Stimulated activated CD4-positive, alpha-beta T cell treated with anti-CD3 and anti-CD28 coated beads, Interleukin-1b, Interleukin-23, amount 100 ng/mL, for 24 hours (primary cell): Measurements from ENCODE around the gene TMTC4.
"Not testable (repeated sequence)": the region's sequence is repeated elsewhere in the genome, so short reads cannot be mapped to it uniquely, and the experiment has no call there.

Source experiments
- DNase-seq, 4 experiments: peaks; one replicate each; pipeline ENCODE4 v3.0.0-alpha.2; 2020; ENCODE audit warnings: low read depth in 4 of 4, low spot score in 1 of 4

TMTC4 gene, protein sequence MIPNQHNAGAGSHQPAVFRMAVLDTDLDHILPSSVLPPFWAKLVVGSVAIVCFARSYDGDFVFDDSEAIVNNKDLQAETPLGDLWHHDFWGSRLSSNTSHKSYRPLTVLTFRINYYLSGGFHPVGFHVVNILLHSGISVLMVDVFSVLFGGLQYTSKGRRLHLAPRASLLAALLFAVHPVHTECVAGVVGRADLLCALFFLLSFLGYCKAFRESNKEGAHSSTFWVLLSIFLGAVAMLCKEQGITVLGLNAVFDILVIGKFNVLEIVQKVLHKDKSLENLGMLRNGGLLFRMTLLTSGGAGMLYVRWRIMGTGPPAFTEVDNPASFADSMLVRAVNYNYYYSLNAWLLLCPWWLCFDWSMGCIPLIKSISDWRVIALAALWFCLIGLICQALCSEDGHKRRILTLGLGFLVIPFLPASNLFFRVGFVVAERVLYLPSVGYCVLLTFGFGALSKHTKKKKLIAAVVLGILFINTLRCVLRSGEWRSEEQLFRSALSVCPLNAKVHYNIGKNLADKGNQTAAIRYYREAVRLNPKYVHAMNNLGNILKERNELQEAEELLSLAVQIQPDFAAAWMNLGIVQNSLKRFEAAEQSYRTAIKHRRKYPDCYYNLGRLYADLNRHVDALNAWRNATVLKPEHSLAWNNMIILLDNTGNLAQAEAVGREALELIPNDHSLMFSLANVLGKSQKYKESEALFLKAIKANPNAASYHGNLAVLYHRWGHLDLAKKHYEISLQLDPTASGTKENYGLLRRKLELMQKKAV

GRCh38 chr13:100674572-100674871 is at the start of gene TMTC4:
Gene TMTC4 (minus strand): TSS chr13:100674795. CDS start chr13:100670362, 4,433 bp downstream.
- no peak for DNase-seq

GRCh38 chr13:100722517-100722916 is 47.9 kb upstream of the TMTC4 start:
- DNase-seq = no peak

DNA sequence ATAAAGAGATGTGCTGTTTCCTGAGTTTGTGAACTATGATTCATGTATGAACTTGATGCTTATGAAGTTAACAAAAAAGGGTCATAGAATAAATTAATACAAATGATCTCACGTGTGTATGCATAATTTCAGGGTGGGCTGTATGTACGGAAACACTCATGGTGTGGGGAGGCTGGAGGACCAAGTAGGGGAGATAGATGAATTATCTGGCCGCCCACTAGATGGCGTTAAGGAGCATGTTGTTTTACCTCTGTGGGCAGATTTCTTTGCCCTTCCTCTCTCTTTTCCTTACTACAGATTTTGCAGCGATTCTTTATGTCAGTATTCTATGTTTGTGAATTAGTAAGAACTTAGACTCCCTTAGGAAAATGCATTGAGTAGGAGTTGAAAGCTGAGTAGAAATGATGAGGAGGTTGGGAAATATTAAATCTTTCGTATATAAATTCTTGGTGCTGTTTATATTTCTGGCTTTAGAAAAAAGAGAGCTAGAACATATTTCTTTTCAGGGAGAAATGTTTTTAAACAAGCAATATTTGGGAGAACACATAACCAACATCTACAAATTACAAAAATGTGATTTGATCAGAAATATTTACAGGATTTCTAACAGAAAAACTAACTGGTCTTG is 47.4 kb upstream of the TMTC4 start:
- peak; percentile 9 to 40 (median 34) for DNase-seq

GRCh38 chr13:100715604-100716003 is 41.0 kb upstream of the TMTC4 start:
- no peak for DNase-seq

GRCh38 chr13:100714478-100714877 is 39.9 kb upstream of the TMTC4 start:
- no peak for DNase-seq

DNA sequence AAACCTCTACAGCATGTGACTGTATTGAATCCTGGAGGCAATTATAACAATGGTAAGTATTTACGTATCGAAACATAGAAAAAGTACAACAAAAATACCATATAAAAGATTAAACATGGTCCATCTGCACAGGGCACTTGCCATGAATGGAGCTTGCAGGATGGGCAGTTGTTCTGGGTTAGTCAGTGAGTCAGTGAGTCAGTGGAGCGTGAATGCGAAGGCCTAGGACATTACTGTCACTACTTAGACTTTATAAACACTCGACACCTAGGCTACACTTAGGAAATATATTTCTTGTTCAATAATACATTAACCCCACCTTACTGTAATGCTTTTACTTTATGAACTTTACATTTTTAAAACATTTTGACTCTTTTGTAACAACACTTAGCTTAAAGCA is 35.6 kb upstream of the TMTC4 start:
- no peak for DNase-seq

DNA sequence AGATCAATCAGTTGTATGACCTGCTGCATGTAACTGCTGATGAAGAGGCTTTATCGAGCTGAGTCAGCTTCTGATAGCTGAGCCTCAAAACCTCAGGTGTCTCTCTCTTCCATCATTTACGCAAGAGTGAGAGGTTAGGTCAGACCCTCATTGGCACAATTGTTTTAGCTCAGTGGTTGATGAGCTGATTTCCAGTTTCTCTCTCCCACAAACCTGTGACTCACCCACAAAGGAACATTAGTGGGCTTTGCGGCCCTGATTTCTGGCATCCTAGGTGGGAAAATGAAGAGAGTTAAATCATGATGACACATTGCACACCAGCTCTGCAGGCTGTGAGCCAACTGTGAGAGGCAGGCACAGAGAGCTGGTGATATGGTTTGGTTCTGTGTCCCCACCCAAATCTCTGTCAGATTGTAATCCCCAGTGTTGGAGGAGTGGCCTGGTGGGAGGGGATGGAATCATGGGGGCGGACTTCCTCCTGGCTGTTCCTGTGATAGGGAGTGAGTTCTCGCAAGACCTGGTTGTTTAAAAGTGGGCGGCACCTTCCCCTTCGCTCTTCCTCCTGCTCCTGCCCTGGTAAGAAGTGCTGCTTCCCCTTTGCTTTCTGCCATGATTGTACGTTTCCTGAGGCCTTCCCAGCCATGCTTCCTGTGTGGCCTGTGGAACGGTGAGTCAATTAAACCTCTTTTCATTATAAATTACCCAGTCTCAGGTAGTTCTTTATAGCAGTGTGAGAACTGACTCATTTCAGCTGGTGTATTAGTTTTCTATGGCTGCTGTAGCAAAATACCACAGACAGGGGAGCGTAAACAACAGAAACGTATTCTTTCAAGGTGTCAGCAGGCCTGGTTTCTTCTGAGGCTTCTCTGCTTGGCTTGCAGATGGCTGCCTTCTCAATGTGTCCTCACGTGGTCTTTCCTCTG is 33.5 kb upstream of the TMTC4 start:
- DNase-seq = no peak

GRCh38 chr13:100698331-100698730 is 23.7 kb upstream of the TMTC4 start:
- DNase-seq = not testable (repeated sequence)

DNA sequence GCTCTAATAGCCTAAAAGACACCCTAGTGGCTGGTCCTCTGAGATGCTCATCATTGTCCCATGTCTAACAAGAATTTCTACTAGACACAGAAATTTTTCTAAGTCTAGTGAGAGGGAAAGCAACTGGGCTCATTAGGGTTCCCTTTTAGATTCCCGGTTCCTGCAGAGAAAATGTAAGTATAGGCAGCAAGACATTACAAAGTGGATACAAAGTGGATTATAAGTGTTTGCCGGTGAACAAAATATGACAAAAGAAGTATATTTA is 20.8 kb upstream of the TMTC4 start:
- no peak for DNase-seq

DNA sequence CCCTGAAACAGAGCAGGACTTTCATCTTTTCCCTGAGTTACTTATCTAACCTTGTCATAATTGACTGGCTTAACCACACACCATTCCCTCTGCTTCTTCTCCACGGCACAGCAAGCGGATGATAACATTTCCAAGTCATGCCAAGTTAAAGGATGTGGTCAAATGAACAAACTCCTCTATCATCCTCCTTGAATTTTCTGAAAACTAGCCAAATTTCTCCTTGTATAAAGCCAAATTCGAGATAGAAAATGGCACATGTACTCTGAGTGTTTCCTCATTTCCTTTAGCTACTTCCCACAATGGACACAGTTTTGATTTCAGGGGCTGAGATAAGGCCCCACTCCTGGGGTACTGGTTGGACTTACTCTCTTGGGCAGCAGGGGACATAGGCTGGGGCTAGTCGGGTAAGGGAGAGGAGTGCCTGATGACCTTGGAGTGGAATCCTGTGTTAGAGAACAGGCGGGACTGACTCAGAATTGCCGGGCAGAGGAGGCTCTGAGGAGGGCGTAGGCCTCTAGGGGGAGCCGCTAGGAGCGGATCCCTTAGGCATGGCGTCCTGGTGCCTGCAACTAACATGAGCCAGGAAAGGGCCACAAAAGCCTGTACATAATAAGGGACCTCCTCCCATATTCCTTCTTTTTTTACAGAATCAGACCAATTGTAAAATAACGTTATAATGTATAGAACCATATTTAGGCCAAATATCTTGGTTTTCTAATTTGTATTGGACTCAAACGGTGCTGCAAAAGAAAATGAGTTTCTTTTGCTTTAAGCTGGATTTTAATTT is 20.3 kb upstream of the TMTC4 start:
- no peak for DNase-seq

- no peak for DNase-seq
Observed at GRCh38 chr13:100689191-100689590, 14.6 kb upstream of the TMTC4 start.

DNA sequence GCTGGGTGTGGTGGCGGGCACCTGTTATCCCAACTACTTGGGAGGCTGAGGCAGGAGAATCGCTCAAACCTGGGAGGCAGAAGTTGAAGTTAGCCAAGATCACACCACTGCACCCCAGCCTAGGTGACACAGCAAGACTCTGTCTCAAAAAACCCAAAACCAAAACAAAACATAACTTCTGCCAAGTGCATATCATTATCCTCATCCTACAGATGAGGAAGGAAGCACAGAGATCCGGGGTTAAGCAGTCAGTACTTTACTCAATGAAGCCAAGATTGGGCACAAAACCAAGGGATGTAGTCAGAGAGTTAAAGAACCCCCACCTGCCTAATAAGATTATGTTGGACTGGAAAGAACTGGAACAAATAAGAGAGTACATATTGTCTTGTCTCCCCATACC is 5.5 kb upstream of the TMTC4 start:
- no peak for DNase-seq

DNA sequence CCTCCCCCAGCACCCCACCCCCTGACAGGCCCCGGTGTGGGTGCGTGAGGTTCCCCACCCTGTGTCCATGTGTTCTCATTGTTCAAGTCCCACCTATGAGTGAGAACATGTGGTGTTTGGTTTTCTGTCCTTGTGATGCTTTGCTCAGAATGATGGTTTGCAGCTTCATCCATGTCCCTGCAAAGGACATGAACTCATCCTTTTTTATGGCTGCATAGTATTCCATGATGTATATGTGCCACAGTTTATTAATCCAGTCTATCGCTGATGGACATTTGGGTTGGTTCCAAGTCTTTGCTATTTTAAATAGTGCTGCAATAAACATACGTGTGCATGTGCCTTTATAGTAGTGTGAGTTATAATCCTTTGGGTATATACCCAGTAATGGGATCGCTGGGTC is 2.5 kb upstream of the TMTC4 start:
- not testable (repeated sequence) for DNase-seq

GRCh38 chr13:100675661-100676129 is 1.1 kb upstream of the TMTC4 start:
- DNase-seq = no peak

DNA sequence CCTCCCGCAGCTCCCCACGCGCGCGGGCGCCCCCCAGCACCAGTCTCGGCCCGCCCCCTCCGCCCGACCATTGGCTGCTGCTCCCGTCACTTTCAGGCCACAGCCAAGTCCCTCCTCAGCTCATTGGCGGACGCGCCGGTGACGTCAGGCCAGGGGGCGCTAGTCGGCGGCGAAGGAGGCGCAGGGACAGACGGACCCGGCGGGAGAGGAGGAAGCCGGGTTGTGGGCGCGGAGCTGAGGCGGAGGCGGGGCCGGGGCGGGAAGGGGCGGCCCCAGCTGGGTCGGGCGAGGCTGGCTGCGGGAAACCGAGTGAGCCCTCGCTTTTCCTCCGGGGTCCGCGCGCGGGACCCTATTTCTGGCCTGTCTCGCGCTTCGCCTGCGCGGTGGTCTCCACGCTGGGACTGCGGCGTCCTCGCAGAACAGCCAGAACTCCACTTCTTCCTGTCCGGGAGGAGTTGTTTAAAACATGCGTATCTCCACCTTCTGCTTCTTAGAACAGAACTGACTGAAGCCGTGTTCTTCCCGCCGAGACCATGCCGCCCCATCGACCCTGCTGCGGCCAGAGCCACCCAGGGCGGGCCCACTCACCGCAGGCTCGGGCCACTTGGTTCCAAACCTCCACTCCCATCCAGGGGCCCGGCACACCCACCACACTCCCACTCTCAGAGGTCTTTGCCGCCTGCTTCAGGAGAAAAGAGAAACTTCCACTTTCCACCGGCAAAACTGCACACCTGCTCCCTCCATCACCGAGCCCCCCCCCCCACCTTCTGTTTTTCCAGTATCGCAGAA is 471 bp upstream of the TMTC4 start:
- DNase-seq = peak; percentile 98 to 100 (median 99)

GRCh38 chr13:100673713-100674571 is 653 bp downstream of the TMTC4 start:
- peak in 2 of 4 experiments; percentile 19 to 21 for DNase-seq

DNA sequence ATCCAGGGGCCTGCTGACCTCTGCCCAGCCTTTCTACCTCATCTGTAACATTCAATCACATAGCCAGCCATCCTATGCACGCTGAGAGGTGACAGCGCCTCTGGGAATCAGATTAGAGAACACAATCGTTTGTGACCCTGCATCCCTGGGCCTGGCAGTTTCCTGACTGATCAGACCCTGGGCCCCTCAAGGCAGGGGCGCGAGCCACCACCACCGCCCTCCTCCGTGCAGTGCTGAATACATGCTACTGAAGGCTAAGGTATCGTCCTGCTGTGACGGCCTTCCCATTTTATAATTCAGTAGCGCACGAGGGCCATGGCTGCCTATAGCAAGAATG is 1.3 kb downstream of the TMTC4 start:
- DNase-seq = no peak

- no peak for DNase-seq
Observed at GRCh38 chr13:100671389-100672182, 3.0 kb downstream of the TMTC4 start.
